Activated CD8-positive, alpha-beta memory T cell treated with anti-CD3 and anti-CD28 coated beads, Interleukin-2, amount 10 ng/mL, durations not matched to agents 7 days and 5 days (primary cell): ENCODE measurements around the gene TTC23L. TPM values are rescaled to one million over a fixed set of nuclear protein-coding genes. Genes with fewer than 3 reads are reported as not detected.

Experiments
- ATAC-seq: fragments of 150-1000 bp; cut with Tn5 transposase; one replicate; pipeline ENCODE4 v1.10.0; 2021; ENCODE audit warnings: moderate library complexity
- CTCF ChIA-PET: fragments of 350-600 bp; sonication (Branson Sonifier 250); formaldehyde crosslinking; loops from one replicate; lab custom pipeline; 2021; ENCODE audit warnings: antibody characterized with exemption; lab: Charles Lee
- DNase-seq: peaks from one replicate; pipeline ENCODE4 v3.0.0-alpha.2; 2020
- H3K27ac Mint-ChIP-seq: one replicate; pipeline ENCODE4 v1.8.0; 2021; ENCODE audit warnings: mild to moderate bottlenecking, mixed read lengths
- H3K27me3 Mint-ChIP-seq: one replicate; pipeline ENCODE4 v1.8.0; 2021; ENCODE audit warnings: mixed read lengths
- H3K36me3 Mint-ChIP-seq: one replicate; pipeline ENCODE4 v1.8.0; 2021; ENCODE audit warnings: mild to moderate bottlenecking, mixed read lengths
- H3K4me1 Mint-ChIP-seq: one replicate; pipeline ENCODE4 v1.8.0; 2021; ENCODE audit warnings: mixed read lengths
- H3K4me3 Mint-ChIP-seq: one replicate; pipeline ENCODE4 v1.8.0; 2021; ENCODE audit warnings: mild to moderate bottlenecking, moderate library complexity, mixed read lengths
- H3K9me3 Mint-ChIP-seq: one replicate; pipeline ENCODE4 v1.8.0; 2022; ENCODE audit warnings: low read depth, mixed read lengths
- total RNA-seq, 2 experiments: library from RNA; stranded (reverse); gene quantifications; one replicate each; pipeline ENCODE4 v1.2.3, GENCODE V29; 2021

TTC23L gene
- total RNA-seq, 2 experiments from 2014 or later, result not detected

GRCh38 chr5:34867660-34868059 is 28.7 kb downstream of the TTC23L start:
- H3K4me1 Mint-ChIP-seq, result no peaks in the 10 kb centered on the region
- DNase-seq (no peak), ATAC-seq (no peak)
- H3K9me3 Mint-ChIP-seq, result no peaks in the 10 kb centered on the region
- H3K27me3 Mint-ChIP-seq, result no peaks in the 10 kb centered on the region
- CTCF ChIA-PET, result interaction anchor here (0.8 kb wide), 1 partner anchor 36 kb away, joined by 3 read pairs; no protein-coding TSS in a partner anchor
- no peaks in the 10 kb centered on the region for H3K36me3 Mint-ChIP-seq
- no peak overlapping the region for H3K27ac Mint-ChIP-seq
- H3K4me3 Mint-ChIP-seq, result no peak overlapping the region

- H3K27me3 Mint-ChIP-seq, result peaks cover 3% of the 10 kb centered on the region
- H3K4me1 Mint-ChIP-seq, result no peaks in the 10 kb centered on the region
- H3K36me3 Mint-ChIP-seq, result no peaks in the 10 kb centered on the region
- no peak overlapping the region for H3K27ac Mint-ChIP-seq
- DNase-seq (no peak), ATAC-seq (no peak)
- no peaks in the 10 kb centered on the region for H3K9me3 Mint-ChIP-seq
- no peak overlapping the region for H3K4me3 Mint-ChIP-seq
- CTCF ChIA-PET, result interaction anchor here (1.5 kb wide), 1 partner anchor 345 kb away, joined by 3 read pairs; no protein-coding TSS in a partner anchor
These were observed 29.8 kb downstream of the TTC23L start for GRCh38 chr5:34868791-34869190.

- H3K9me3 Mint-ChIP-seq, result no peaks in the 10 kb centered on the region
- no peaks in the 10 kb centered on the region for H3K4me1 Mint-ChIP-seq
- no peak for ATAC-seq
- H3K36me3 Mint-ChIP-seq, result no peaks in the 10 kb centered on the region
- H3K27ac Mint-ChIP-seq, result no peak overlapping the region
- no peak for DNase-seq
- CTCF ChIA-PET, result interaction anchor here (1.5 kb wide), 1 partner anchor 346 kb away, joined by 3 read pairs; no protein-coding TSS in a partner anchor
- H3K27me3 Mint-ChIP-seq, result peaks cover 3% of the 10 kb centered on the region
- H3K4me3 Mint-ChIP-seq, result no peak overlapping the region
These were observed 30.3 kb downstream of the TTC23L start for GRCh38 chr5:34869256-34869655.

GRCh38 chr5:34870382-34870781 is 31.4 kb downstream of the TTC23L start:
- H3K4me3 Mint-ChIP-seq, result no peak overlapping the region
- no peak for ATAC-seq
- CTCF ChIA-PET, result interaction anchor here (1.5 kb wide), 1 partner anchor 347 kb away, joined by 3 read pairs; no protein-coding TSS in a partner anchor

GRCh38 chr5:34876275-34876674 is 37.3 kb downstream of the TTC23L start:
- Mint-ChIP-seq H3K27me3 (peaks cover 17% of the 10 kb centered on the region), H3K4me1 (no peaks in the 10 kb centered on the region), H3K4me3 (no peak overlapping the region), H3K27ac (no peak overlapping the region), H3K36me3 (no peaks in the 10 kb centered on the region), H3K9me3 (peaks cover 3% of the 10 kb centered on the region)
- no peak for ATAC-seq
- DNase-seq, result no peak
- CTCF ChIA-PET, result no interaction called here

More at GRCh38 chr5:34870382-34870781, 31.4 kb downstream of the TTC23L start:
- H3K27me3 Mint-ChIP-seq, result peaks cover 3% of the 10 kb centered on the region
- H3K9me3 Mint-ChIP-seq, result no peaks in the 10 kb centered on the region
- no peak for DNase-seq
- no peaks in the 10 kb centered on the region for H3K4me1 Mint-ChIP-seq
- no peaks in the 10 kb centered on the region for H3K36me3 Mint-ChIP-seq
- no peak overlapping the region for H3K27ac Mint-ChIP-seq

GRCh38 chr5:34881246-34881645 is 42.3 kb downstream of the TTC23L start:
- CTCF ChIA-PET, result no interaction called here
- no peak for ATAC-seq
- H3K9me3 Mint-ChIP-seq, result peaks cover under 1% of the 10 kb centered on the region

GRCh38 chr5:34886392-34887119 is 47.6 kb downstream of the TTC23L start:
- Mint-ChIP-seq H3K4me3 (no peak overlapping the region), H3K36me3 (no peaks in the 10 kb centered on the region), H3K27ac (no peak overlapping the region), H3K9me3 (no peaks in the 10 kb centered on the region), H3K27me3 (peaks cover 14% of the 10 kb centered on the region), H3K4me1 (no peaks in the 10 kb centered on the region)
- CTCF ChIA-PET, result no interaction called here
- DNase-seq, result no peak
- ATAC-seq, result no peak

More at GRCh38 chr5:34881246-34881645, 42.3 kb downstream of the TTC23L start:
- Mint-ChIP-seq H3K27ac (no peak overlapping the region), H3K4me1 (no peaks in the 10 kb centered on the region), H3K36me3 (no peaks in the 10 kb centered on the region), H3K4me3 (no peak overlapping the region), H3K27me3 (peaks cover 21% of the 10 kb centered on the region)
- no peak for DNase-seq

- H3K4me1 Mint-ChIP-seq, result no peaks in the 10 kb centered on the region
- no peak for DNase-seq
- no peaks in the 10 kb centered on the region for H3K36me3 Mint-ChIP-seq
- H3K27me3 Mint-ChIP-seq, result peaks cover 5% of the 10 kb centered on the region
- H3K4me3 Mint-ChIP-seq, result no peak overlapping the region
- CTCF ChIA-PET, result interaction anchor here (0.7 kb wide), 1 partner anchor 14 kb away, joined by 3 read pairs; no protein-coding TSS in a partner anchor
- ATAC-seq, result no peak
- H3K9me3 Mint-ChIP-seq, result no peaks in the 10 kb centered on the region
- H3K27ac Mint-ChIP-seq, result no peak overlapping the region
These were observed 50.4 kb downstream of the TTC23L start for GRCh38 chr5:34889394-34889793.

GRCh38 chr5:34891981-34892380 is 53.0 kb downstream of the TTC23L start:
- Mint-ChIP-seq H3K4me1 (no peaks in the 10 kb centered on the region), H3K36me3 (peaks cover 2% of the 10 kb centered on the region), H3K27ac (no peak overlapping the region), H3K9me3 (no peaks in the 10 kb centered on the region), H3K4me3 (no peak overlapping the region), H3K27me3 (peaks cover 3% of the 10 kb centered on the region)
- ATAC-seq, result no peak
- DNase-seq, result no peak
- CTCF ChIA-PET, result interaction anchor here (1.3 kb wide), 1 partner anchor 369 kb away, joined by 3 read pairs; no protein-coding TSS in a partner anchor

- no peaks in the 10 kb centered on the region for H3K27me3 Mint-ChIP-seq
- DNase-seq, result no peak
- CTCF ChIA-PET, result interaction anchor here (0.8 kb wide), 1 partner anchor 406 kb away, joined by 3 read pairs; no protein-coding TSS in a partner anchor
- no peaks in the 10 kb centered on the region for H3K9me3 Mint-ChIP-seq
- ATAC-seq, result no peak
- H3K27ac Mint-ChIP-seq, result no peak overlapping the region
- H3K4me3 Mint-ChIP-seq, result no peak overlapping the region
- no peaks in the 10 kb centered on the region for H3K4me1 Mint-ChIP-seq
- peaks cover 2% of the 10 kb centered on the region for H3K36me3 Mint-ChIP-seq
These were observed 53.5 kb downstream of the TTC23L start for GRCh38 chr5:34892414-34892813.

- H3K9me3 Mint-ChIP-seq, result no peaks in the 10 kb centered on the region
- no peak for ATAC-seq
- no peak overlapping the region for H3K27ac Mint-ChIP-seq
- no peak overlapping the region for H3K4me3 Mint-ChIP-seq
- H3K27me3 Mint-ChIP-seq, result no peaks in the 10 kb centered on the region
- H3K36me3 Mint-ChIP-seq, result peaks cover 2% of the 10 kb centered on the region
- H3K4me1 Mint-ChIP-seq, result no peaks in the 10 kb centered on the region
- CTCF ChIA-PET, result no interaction called here
- no peak for DNase-seq
These were observed 55.8 kb downstream of the TTC23L start for GRCh38 chr5:34894716-34895115.

GRCh38 chr5:34895641-34896419 is 56.9 kb downstream of the TTC23L start:
- Mint-ChIP-seq H3K27ac (no peak overlapping the region), H3K4me3 (no peak overlapping the region), H3K27me3 (no peaks in the 10 kb centered on the region), H3K9me3 (no peaks in the 10 kb centered on the region), H3K4me1 (no peaks in the 10 kb centered on the region), H3K36me3 (peaks cover 2% of the 10 kb centered on the region)
- ATAC-seq (no peak), DNase-seq (no peak)
- CTCF ChIA-PET, result interaction anchor here (0.7 to 1.4 kb wide), 2 partner anchors 107 to 372 kb away, joined by 3 to 5 read pairs; no protein-coding TSS in a partner anchor

GRCh38 chr5:34897646-34898045 is 58.7 kb downstream of the TTC23L start:
- H3K36me3 Mint-ChIP-seq, result peaks cover 7% of the 10 kb centered on the region
- DNase-seq, result no peak
- H3K4me1 Mint-ChIP-seq, result no peaks in the 10 kb centered on the region
- ATAC-seq, result no peak
- H3K27me3 Mint-ChIP-seq, result no peaks in the 10 kb centered on the region
- no peak overlapping the region for H3K4me3 Mint-ChIP-seq
- H3K27ac Mint-ChIP-seq, result no peak overlapping the region
- no peaks in the 10 kb centered on the region for H3K9me3 Mint-ChIP-seq
- CTCF ChIA-PET, result interaction anchor here (0.7 to 2.8 kb wide), 10 partner anchors 13 to 423 kb away, joined by 3 to 20 read pairs (median 4); no protein-coding TSS in a partner anchor
